Mesodermal cell (in vitro differentiated cells): Measurements from ENCODE around the gene PRRG1.

ENCODE experiments used
- H3K27ac ChIP-seq: 2 replicates; pipeline ENCODE4 v1.7.0; 2013; ENCODE audit warnings: mild to moderate bottlenecking, low read depth, low read length, moderate library complexity; ENCODE audit not compliant: severe bottlenecking
- H3K36me3 ChIP-seq: 2 replicates; pipeline ENCODE4 v1.7.1; 2013; ENCODE audit warnings: mild to moderate bottlenecking, low read length, moderate library complexity; ENCODE audit not compliant: control insufficient read depth, insufficient read depth
- H3K4me1 ChIP-seq: one replicate; pipeline ENCODE4 v1.7.1; 2013; ENCODE audit warnings: mild to moderate bottlenecking, low read length; ENCODE audit not compliant: insufficient read depth, control insufficient read depth, poor library complexity, severe bottlenecking
- H3K4me3 ChIP-seq: 2 replicates; pipeline ENCODE4 v1.7.0; 2013; ENCODE audit warnings: low read length, control low read depth, mild to moderate bottlenecking; ENCODE audit not compliant: insufficient read depth, poor library complexity, severe bottlenecking; ENCODE audit errors: extremely low read depth
- H3K9me3 ChIP-seq: 2 replicates; pipeline ENCODE4 v1.7.1; 2013; ENCODE audit warnings: mild to moderate bottlenecking, low read length, moderate library complexity; ENCODE audit not compliant: control insufficient read depth
- WGBS, 2 experiments: methylation state at CpG; one replicate each; pipeline ENCODE4 v1.1.5; 2013; ENCODE audit warnings: missing lambda C conversion rate in 2 of 2; ENCODE audit not compliant: insufficient coverage in 2 of 2; 5-methylcytosine and 5-hydroxymethylcytosine counted together

The PRRG1 gene

GRCh38 chrX:37378404-37378803 is 29.2 kb downstream of the PRRG1 start:
- no peaks in the 10 kb centered on the region for H3K36me3 ChIP-seq
- H3K27ac ChIP-seq, result no peak overlapping the region
- peaks cover 4% of the 10 kb centered on the region for H3K4me1 ChIP-seq
- 80 to 100% methylated on average over 1 of the region's 2 CpGs for WGBS, 2 experiments
- no peak overlapping the region for H3K4me3 ChIP-seq
- H3K9me3 ChIP-seq, result no peaks in the 10 kb centered on the region

- Histone ChIP-seq H3K9me3 (no peaks in the 10 kb centered on the region), H3K4me3 (no peak overlapping the region), H3K27ac (no peak overlapping the region), H3K4me1 (peaks cover 4% of the 10 kb centered on the region), H3K36me3 (no peaks in the 10 kb centered on the region)
- 100% methylated on average over 1 of the region's 1 CpG; no CpG with 5 or more reads in 1 of the 2 experiments for WGBS, 2 experiments
Measured at GRCh38 chrX:37378830-37379229, 29.7 kb downstream of the PRRG1 start.

- Histone ChIP-seq H3K36me3 (no peaks in the 10 kb centered on the region), H3K4me1 (peaks cover 4% of the 10 kb centered on the region), H3K27ac (no peak overlapping the region), H3K4me3 (no peak overlapping the region), H3K9me3 (no peaks in the 10 kb centered on the region)
Measured at GRCh38 chrX:37380256-37380655, 31.1 kb downstream of the PRRG1 start.

- H3K36me3 ChIP-seq, result no peaks in the 10 kb centered on the region
- no CpG with 5 or more reads among the region's 2 CpGs for WGBS, 2 experiments
- no peak overlapping the region for H3K27ac ChIP-seq
- peaks cover 4% of the 10 kb centered on the region for H3K4me1 ChIP-seq
- no peaks in the 10 kb centered on the region for H3K9me3 ChIP-seq
- no peak overlapping the region for H3K4me3 ChIP-seq
Measured at GRCh38 chrX:37380924-37381323, 31.8 kb downstream of the PRRG1 start.

GRCh38 chrX:37383313-37383712 is 34.1 kb downstream of the PRRG1 start:
- peaks cover 4% of the 10 kb centered on the region for H3K4me1 ChIP-seq
- no peaks in the 10 kb centered on the region for H3K9me3 ChIP-seq
- peaks cover 3% of the 10 kb centered on the region for H3K36me3 ChIP-seq
- no peak overlapping the region for H3K27ac ChIP-seq
- H3K4me3 ChIP-seq, result no peak overlapping the region

GRCh38 chrX:37388413-37388812 is 39.2 kb downstream of the PRRG1 start:
- WGBS, 2 experiments, result 94% methylated on average over 3 of the region's 4 CpGs; no CpG with 5 or more reads in 1 of the 2 experiments
- no peaks in the 10 kb centered on the region for H3K4me1 ChIP-seq
- no peak overlapping the region for H3K27ac ChIP-seq

GRCh38 chrX:37405956-37406355 is 56.8 kb downstream of the PRRG1 start:
- no peaks in the 10 kb centered on the region for H3K9me3 ChIP-seq
- peaks cover 11% of the 10 kb centered on the region for H3K4me1 ChIP-seq
- no peaks in the 10 kb centered on the region for H3K36me3 ChIP-seq
- WGBS, 2 experiments, result no CpG with 5 or more reads among the region's 1 CpG
- peak overlapping the region; percentile 69 for H3K27ac ChIP-seq
- H3K4me3 ChIP-seq, result no peak overlapping the region

More at GRCh38 chrX:37388413-37388812, 39.2 kb downstream of the PRRG1 start:
- Histone ChIP-seq H3K9me3 (no peaks in the 10 kb centered on the region), H3K4me3 (no peak overlapping the region), H3K36me3 (peaks cover 12% of the 10 kb centered on the region)

- no peak overlapping the region for H3K4me3 ChIP-seq
- H3K9me3 ChIP-seq, result no peaks in the 10 kb centered on the region
- no peaks in the 10 kb centered on the region for H3K36me3 ChIP-seq
- H3K4me1 ChIP-seq, result peaks cover 11% of the 10 kb centered on the region
- WGBS, 2 experiments, result 92 to 100% methylated on average over 2 of the region's 4 CpGs
- H3K27ac ChIP-seq, result no peak overlapping the region
Measured at GRCh38 chrX:37407736-37408135, 58.6 kb downstream of the PRRG1 start.

- WGBS, 2 experiments, result 60 to 80% methylated on average over 1 to 2 of the region's 2 CpGs
- peaks cover 11% of the 10 kb centered on the region for H3K4me1 ChIP-seq
- H3K36me3 ChIP-seq, result no peaks in the 10 kb centered on the region
- no peak overlapping the region for H3K4me3 ChIP-seq
- H3K9me3 ChIP-seq, result no peaks in the 10 kb centered on the region
- H3K27ac ChIP-seq, result peak overlapping the region; percentile 16
Measured at GRCh38 chrX:37409278-37409677, 60.1 kb downstream of the PRRG1 start.

- H3K4me3 ChIP-seq, result no peak overlapping the region
- no peaks in the 10 kb centered on the region for H3K9me3 ChIP-seq
- H3K27ac ChIP-seq, result no peak overlapping the region
- peaks cover 8% of the 10 kb centered on the region for H3K4me1 ChIP-seq
- H3K36me3 ChIP-seq, result no peaks in the 10 kb centered on the region
Measured at GRCh38 chrX:37420185-37420584, 71.0 kb downstream of the PRRG1 start.

GRCh38 chrX:37420756-37421155 is 71.6 kb downstream of the PRRG1 start:
- Histone ChIP-seq H3K36me3 (no peaks in the 10 kb centered on the region), H3K27ac (no peak overlapping the region), H3K9me3 (no peaks in the 10 kb centered on the region), H3K4me3 (no peak overlapping the region), H3K4me1 (peaks cover 8% of the 10 kb centered on the region)
- no CpG with 5 or more reads among the region's 3 CpGs for WGBS, 2 experiments

- no peaks in the 10 kb centered on the region for H3K9me3 ChIP-seq
- H3K4me1 ChIP-seq, result peaks cover 8% of the 10 kb centered on the region
- peaks cover 5% of the 10 kb centered on the region for H3K36me3 ChIP-seq
- H3K27ac ChIP-seq, result no peak overlapping the region
- H3K4me3 ChIP-seq, result no peak overlapping the region
Measured at GRCh38 chrX:37424000-37424429, 74.9 kb downstream of the PRRG1 start.
